Neural cell (in vitro differentiated cells): ENCODE measurements around the gene CELF4. TPM values are rescaled to one million over a fixed set of nuclear protein-coding genes. Genes with fewer than 3 reads are reported as not detected.

Experiments used
- H2AFZ ChIP-seq: fragments of 200-600, 300-800 bp; sonication (generic), shearing (Covaris generic); 2 replicates; pipeline ENCODE4 v1.6.0; 2014; ENCODE audit warnings: low read depth, mild to moderate bottlenecking, antibody characterized with exemption, low read length, moderate library complexity
- H3F3A ChIP-seq: fragments of 200-600 bp; shearing (Covaris generic); 2 replicates; pipeline ENCODE4 v1.6.1; 2016; ENCODE audit warnings: mild to moderate bottlenecking, moderate library complexity, mixed read lengths, antibody characterized with exemption, low read length; ENCODE audit not compliant: insufficient read depth, poor library complexity, severe bottlenecking
- H3K27ac ChIP-seq: fragments of 200-600, 300-800 bp; sonication (generic), shearing (Covaris generic); 2 replicates; pipeline ENCODE4 v1.5.1; 2014; ENCODE audit warnings: mild to moderate bottlenecking, low read length, moderate library complexity
- H3K27me3 ChIP-seq: fragments of 300-800, 200-600 bp; sonication (generic), shearing (Covaris generic); 2 replicates; pipeline ENCODE4 v1.6.0; 2014; ENCODE audit warnings: mild to moderate bottlenecking, low read depth, low read length, moderate library complexity; ENCODE audit not compliant: insufficient read depth
- H3K36me3 ChIP-seq: fragments of 300-800, 200-600 bp; sonication (generic), shearing (Covaris generic); 2 replicates; pipeline ENCODE4 v1.5.1; 2014; ENCODE audit warnings: mild to moderate bottlenecking, antibody characterized with exemption, low read length, moderate library complexity; ENCODE audit not compliant: insufficient read depth
- H3K4me2 ChIP-seq: fragments of 300-800, 200-600 bp; sonication (generic), shearing (Covaris generic); 2 replicates; pipeline ENCODE4 v1.6.0; 2014; ENCODE audit warnings: mild to moderate bottlenecking, low read length
- H3K4me3 ChIP-seq: fragments of 300-800, 200-600 bp; sonication (generic), shearing (Covaris generic); 2 replicates; pipeline ENCODE4 v1.5.1; 2014; ENCODE audit warnings: mild to moderate bottlenecking, low read length, moderate library complexity
- H3K79me2 ChIP-seq: fragments of 200-600 bp; shearing (Covaris generic); replicated peaks from 2 replicates; pipeline ENCODE4 v1.6.0; 2014; ENCODE audit warnings: mild to moderate bottlenecking, low read length, moderate library complexity; ENCODE audit not compliant: insufficient read depth
- H3K9ac ChIP-seq: fragments of 300-800, 200-600 bp; sonication (generic), shearing (Covaris generic); 2 replicates; pipeline ENCODE4 v1.6.1; 2016; ENCODE audit warnings: mild to moderate bottlenecking, low read length, mixed read lengths
- H3K9me2 ChIP-seq: fragments of 200-600 bp; shearing (Covaris generic); 2 replicates; pipeline ENCODE4 v1.6.1; 2016; ENCODE audit warnings: mild to moderate bottlenecking, low read length, mixed read lengths; ENCODE audit not compliant: insufficient read depth
- H3K9me3 ChIP-seq: fragments of 200-600, 300-800 bp; sonication (generic), shearing (Covaris generic); 2 replicates; pipeline ENCODE4 v1.6.1; 2016; ENCODE audit warnings: mild to moderate bottlenecking, mixed run types, low read length, moderate library complexity, mixed read lengths
- H4K20me1 ChIP-seq: fragments of 200-600 bp; shearing (Covaris generic); 2 replicates; pipeline ENCODE4 v1.6.1; 2016; ENCODE audit warnings: mild to moderate bottlenecking, mixed run types; ENCODE audit not compliant: insufficient read depth
- CTCF ChIP-seq: fragments of 450-650 bp; IDR thresholded peaks from 2 replicates; pipeline ENCODE4 v1.5.1; 2014; ENCODE audit warnings: antibody characterized with exemption, mild to moderate bottlenecking, moderate library complexity; ENCODE audit not compliant: poor library complexity, severe bottlenecking
- EP300 ChIP-seq: fragments of 450-650 bp; conservative IDR thresholded peaks from 2 replicates; pipeline ENCODE4 v1.6.1; 2014; ENCODE audit warnings: antibody characterized with exemption, mild to moderate bottlenecking, moderate library complexity; ENCODE audit not compliant: poor library complexity, severe bottlenecking
- EZH2 ChIP-seq: fragments of 200-600, 300-800 bp; shearing (Covaris generic), sonication (generic); IDR thresholded peaks from 2 replicates; pipeline ENCODE4 v1.6.1; 2014; ENCODE audit warnings: antibody characterized with exemption, low read length, borderline replicate concordance, mild to moderate bottlenecking; ENCODE audit not compliant: insufficient read depth, poor library complexity, severe bottlenecking
- MXI1 ChIP-seq: fragments of 450-650 bp; conservative IDR thresholded peaks from 2 replicates; pipeline ENCODE4 v1.6.1; 2014; ENCODE audit warnings: antibody characterized with exemption, mild to moderate bottlenecking; ENCODE audit not compliant: poor library complexity, severe bottlenecking
- POLR2AphosphoS5 ChIP-seq: IDR thresholded peaks from 2 replicates; pipeline ENCODE4 v1.6.1; 2012
- RAD21 ChIP-seq: fragments of 450-650 bp; conservative IDR thresholded peaks from 2 replicates; pipeline ENCODE4 v1.6.1; 2014; ENCODE audit warnings: antibody characterized with exemption, mild to moderate bottlenecking, moderate library complexity
- REST ChIP-seq: IDR thresholded peaks from 2 replicates; pipeline ENCODE4 v1.6.1; 2012; ENCODE audit warnings: borderline replicate concordance
- SMC3 ChIP-seq: fragments of 450-650 bp; conservative IDR thresholded peaks from 2 replicates; pipeline ENCODE4 v1.6.1; 2014; ENCODE audit warnings: antibody characterized with exemption, mild to moderate bottlenecking, moderate library complexity; ENCODE audit not compliant: poor library complexity
- TAF1 ChIP-seq: IDR thresholded peaks from 2 replicates; pipeline ENCODE4 v1.6.1; 2012; ENCODE audit warnings: low read depth
- polyA plus RNA-seq: library from polyadenylated mRNA; depleted of rRNA; stranded (reverse); fragments of >200 nt; gene quantifications from 2 replicates; pipeline ENCODE4 v1.2.3, GENCODE V29; 2014

The CELF4 gene
- polyA plus RNA-seq, 1 donor from 2014 or later, result 191 TPM

- no peak overlapping the region for H2AFZ ChIP-seq
These were observed 40.4 kb downstream of the CELF4 start for GRCh38 chr18:37525262-37525585.

GRCh38 chr18:37524498-37525261, 40.9 kb downstream of the CELF4 start:
- Histone ChIP-seq H2AFZ (no peak overlapping the region), H4K20me1 (peaks cover 4% of the 10 kb centered on the region), H3K27me3 (peaks cover 6% of the 10 kb centered on the region), H3K4me2 (no peak overlapping the region), H3K79me2 (peaks cover 7% of the 10 kb centered on the region), H3K9me3 (no peaks in the 10 kb centered on the region), H3K36me3 (no peaks in the 10 kb centered on the region), H3K4me3 (no peak overlapping the region), H3F3A (no peaks in the 10 kb centered on the region), H3K27ac (no peak overlapping the region), H3K9ac (no peak overlapping the region), H3K9me2 (no peaks in the 10 kb centered on the region)
- TF ChIP-seq REST (no peak), POLR2AphosphoS5 (no peak), CTCF (no peak), EP300 (no peak), EZH2 (no peak)

More at GRCh38 chr18:37525262-37525585, 40.4 kb downstream of the CELF4 start:
- TF ChIP-seq REST, result no peak
- TF ChIP-seq MXI1, result no peak
- TF ChIP-seq SMC3, result no peak
- no peak for TF ChIP-seq POLR2AphosphoS5
- no peak for TF ChIP-seq CTCF
- TF ChIP-seq RAD21, result no peak
- TF ChIP-seq EZH2, result no peak
- TF ChIP-seq EP300, result no peak
- TF ChIP-seq TAF1, result no peak
- Histone ChIP-seq H3K4me3 (no peak overlapping the region), H3K79me2 (peaks cover 7% of the 10 kb centered on the region), H3K9me3 (no peaks in the 10 kb centered on the region), H3F3A (no peaks in the 10 kb centered on the region), H3K4me2 (no peak overlapping the region), H3K27ac (no peak overlapping the region), H3K27me3 (peaks cover 6% of the 10 kb centered on the region), H3K9ac (no peak overlapping the region), H4K20me1 (peaks cover 4% of the 10 kb centered on the region), H3K36me3 (no peaks in the 10 kb centered on the region), H3K9me2 (no peaks in the 10 kb centered on the region)
